ENCODE measurements around the gene PEF1. TPM values are rescaled to one million over a fixed set of nuclear protein-coding genes. Genes with fewer than 3 reads are reported as not detected.

PEF1 gene
- total and polyA plus RNA-seq, 2 experiments from 2014 or later = 22.3 to 68.5 TPM

DNA sequence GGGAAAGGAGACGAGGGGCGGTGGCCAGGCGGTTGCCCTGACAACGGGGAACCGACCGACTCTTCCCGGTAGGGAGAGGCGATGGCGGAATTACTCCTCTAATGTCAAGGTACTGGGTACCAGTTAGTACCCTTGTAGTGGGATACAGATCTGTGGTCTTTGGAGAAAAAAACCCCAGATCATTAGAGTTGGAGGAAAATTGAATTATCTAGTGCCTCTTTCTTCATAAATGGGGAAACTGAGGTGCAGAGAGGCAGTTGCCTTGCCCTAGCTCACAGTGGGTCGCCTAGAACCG lies 545 bp upstream of the PEF1 start:
- H3K27me3 Mint-ChIP-seq (ENCODE audit: insufficient read depth, low read depth, poor library complexity) = peaks cover 10% of the 10 kb centered on the region
- no peaks in the 10 kb centered on the region for H3K36me3 ChIP-seq (ENCODE audit: insufficient read depth)
- no peaks in the 10 kb centered on the region; the same call in 2 of the 3 replicates for H3K9me3 Mint-ChIP-seq
- DNase-seq (ENCODE audit: low spot score) (no peak), ATAC-seq (no peak)
- peak overlapping the region; percentile 100 for H3K27ac Mint-ChIP-seq
- H4K20me1 ChIP-seq (replicated peaks; ENCODE audit: insufficient read depth) = no peaks in the 10 kb centered on the region
- peak overlapping the region; percentile 95 for H3K4me3 Mint-ChIP-seq
- H3K4me3 ChIP-seq = peak overlapping the region; percentile 78
- H3K9me2 ChIP-seq (ENCODE audit: insufficient read depth) = no peaks in the 10 kb centered on the region
- H2AFZ ChIP-seq = peak overlapping the region; percentile 85
- peak overlapping the region; percentile 93 for H3K4me2 ChIP-seq
- peaks cover 36% of the 10 kb centered on the region for H3K4me1 ChIP-seq (ENCODE audit: insufficient read depth)
- no peaks in the 10 kb centered on the region for H3K27me3 ChIP-seq (ENCODE audit: insufficient read depth)
- no peaks in the 10 kb centered on the region for H3K36me3 Mint-ChIP-seq (ENCODE audit: low read depth)
- peaks cover 8% of the 10 kb centered on the region; the same call in 1 of the 2 replicates for H3F3A ChIP-seq (replicated peaks; ENCODE audit: low read depth)
- H3K27ac ChIP-seq (ENCODE audit: low read depth) = peak overlapping the region; percentile 97
- no peak for TF ChIP-seq ZNF462 (CRISPR knock-in tag; IDR thresholded peaks at IDR 0.05)
- no peak for TF ChIP-seq ZNF331 (CRISPR knock-in tag; IDR thresholded peaks at IDR 0.05; ENCODE audit: low read depth)
- no peak for TF ChIP-seq NANOG (IDR thresholded peaks at IDR 0.05; ENCODE audit: borderline replicate concordance)
- TF ChIP-seq, protein P1, sequence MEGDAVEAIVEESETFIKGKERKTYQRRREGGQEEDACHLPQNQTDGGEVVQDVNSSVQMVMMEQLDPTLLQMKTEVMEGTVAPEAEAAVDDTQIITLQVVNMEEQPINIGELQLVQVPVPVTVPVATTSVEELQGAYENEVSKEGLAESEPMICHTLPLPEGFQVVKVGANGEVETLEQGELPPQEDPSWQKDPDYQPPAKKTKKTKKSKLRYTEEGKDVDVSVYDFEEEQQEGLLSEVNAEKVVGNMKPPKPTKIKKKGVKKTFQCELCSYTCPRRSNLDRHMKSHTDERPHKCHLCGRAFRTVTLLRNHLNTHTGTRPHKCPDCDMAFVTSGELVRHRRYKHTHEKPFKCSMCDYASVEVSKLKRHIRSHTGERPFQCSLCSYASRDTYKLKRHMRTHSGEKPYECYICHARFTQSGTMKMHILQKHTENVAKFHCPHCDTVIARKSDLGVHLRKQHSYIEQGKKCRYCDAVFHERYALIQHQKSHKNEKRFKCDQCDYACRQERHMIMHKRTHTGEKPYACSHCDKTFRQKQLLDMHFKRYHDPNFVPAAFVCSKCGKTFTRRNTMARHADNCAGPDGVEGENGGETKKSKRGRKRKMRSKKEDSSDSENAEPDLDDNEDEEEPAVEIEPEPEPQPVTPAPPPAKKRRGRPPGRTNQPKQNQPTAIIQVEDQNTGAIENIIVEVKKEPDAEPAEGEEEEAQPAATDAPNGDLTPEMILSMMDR (conservative IDR thresholded peaks at IDR 0.05; ENCODE audit: low read depth in 2 of 2) = no peak
- TF ChIP-seq EZH2 (IDR thresholded peaks at IDR 0.05; ENCODE audit: low read depth, unreplicated experiment) = no peak
- no peak for TF ChIP-seq ETS1 (IDR thresholded peaks at IDR 0.05)
- no peak for TF ChIP-seq EZH2phosphoT487 (IDR thresholded peaks at IDR 0.05; ENCODE audit: unreplicated experiment)
- TF ChIP-seq REST (IDR thresholded peaks at IDR 0.05; ENCODE audit: unreplicated experiment) = no peak
- no peak for TF ChIP-seq STAT1 (IDR thresholded peaks at IDR 0.05; ENCODE audit: unreplicated experiment)
- TF ChIP-seq POLR2AphosphoS5 (IDR thresholded peaks at IDR 0.05; ENCODE audit: low read depth) = no peak
- no peak for TF ChIP-seq ZNF114 (CRISPR knock-in tag; IDR thresholded peaks at IDR 0.05)
- TF ChIP-seq CREB1 (CRISPR knock-in tag; IDR thresholded peaks at IDR 0.05; ENCODE audit: low read depth) = no peak
- no peak for TF ChIP-seq JUNB (IDR thresholded peaks at IDR 0.05; ENCODE audit: unreplicated experiment)
- H3K79me2 ChIP-seq (replicated peaks; ENCODE audit: insufficient read depth) = peaks cover 41% of the 10 kb centered on the region
- peaks cover 13% of the 10 kb centered on the region; the same call in 2 of the 3 replicates for H3K4me1 Mint-ChIP-seq

All from GM23338 (cell line).